ENCODE measurements around the gene CES4A.

DNA sequence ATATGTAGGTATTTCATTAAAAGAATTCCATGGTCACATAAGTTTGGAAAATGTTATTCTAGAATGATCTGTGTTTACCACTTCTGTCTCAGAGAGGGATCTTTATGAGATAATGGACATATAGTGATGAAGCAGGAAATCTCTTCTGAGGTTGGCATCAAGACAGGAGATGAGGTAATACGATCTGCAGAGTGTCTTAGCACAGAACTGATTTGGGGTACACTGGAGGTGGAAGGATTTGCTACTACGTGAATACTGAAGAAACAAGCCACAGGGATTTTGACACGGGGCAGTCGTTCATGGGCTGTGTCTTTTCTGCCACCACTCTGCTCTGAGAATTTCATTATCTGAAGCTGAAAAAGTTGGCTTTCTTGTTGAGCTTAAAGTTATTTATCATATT is 46.1 kb downstream of the CES4A start:
- TF ChIP-seq, protein P1, sequence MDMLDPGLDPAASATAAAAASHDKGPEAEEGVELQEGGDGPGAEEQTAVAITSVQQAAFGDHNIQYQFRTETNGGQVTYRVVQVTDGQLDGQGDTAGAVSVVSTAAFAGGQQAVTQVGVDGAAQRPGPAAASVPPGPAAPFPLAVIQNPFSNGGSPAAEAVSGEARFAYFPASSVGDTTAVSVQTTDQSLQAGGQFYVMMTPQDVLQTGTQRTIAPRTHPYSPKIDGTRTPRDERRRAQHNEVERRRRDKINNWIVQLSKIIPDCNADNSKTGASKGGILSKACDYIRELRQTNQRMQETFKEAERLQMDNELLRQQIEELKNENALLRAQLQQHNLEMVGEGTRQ (IDR thresholded peaks at IDR 0.05; ENCODE audit: borderline replicate concordance, low read depth, low read length): no peak
- TF ChIP-seq, protein P2, sequence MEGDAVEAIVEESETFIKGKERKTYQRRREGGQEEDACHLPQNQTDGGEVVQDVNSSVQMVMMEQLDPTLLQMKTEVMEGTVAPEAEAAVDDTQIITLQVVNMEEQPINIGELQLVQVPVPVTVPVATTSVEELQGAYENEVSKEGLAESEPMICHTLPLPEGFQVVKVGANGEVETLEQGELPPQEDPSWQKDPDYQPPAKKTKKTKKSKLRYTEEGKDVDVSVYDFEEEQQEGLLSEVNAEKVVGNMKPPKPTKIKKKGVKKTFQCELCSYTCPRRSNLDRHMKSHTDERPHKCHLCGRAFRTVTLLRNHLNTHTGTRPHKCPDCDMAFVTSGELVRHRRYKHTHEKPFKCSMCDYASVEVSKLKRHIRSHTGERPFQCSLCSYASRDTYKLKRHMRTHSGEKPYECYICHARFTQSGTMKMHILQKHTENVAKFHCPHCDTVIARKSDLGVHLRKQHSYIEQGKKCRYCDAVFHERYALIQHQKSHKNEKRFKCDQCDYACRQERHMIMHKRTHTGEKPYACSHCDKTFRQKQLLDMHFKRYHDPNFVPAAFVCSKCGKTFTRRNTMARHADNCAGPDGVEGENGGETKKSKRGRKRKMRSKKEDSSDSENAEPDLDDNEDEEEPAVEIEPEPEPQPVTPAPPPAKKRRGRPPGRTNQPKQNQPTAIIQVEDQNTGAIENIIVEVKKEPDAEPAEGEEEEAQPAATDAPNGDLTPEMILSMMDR (IDR thresholded peaks at IDR 0.05): no peak
- TF ChIP-seq NFIC (IDR thresholded peaks at IDR 0.05; ENCODE audit: borderline replicate concordance) (no peak; the same call in 1 of the 2 replicates), TAF1 (IDR thresholded peaks at IDR 0.05; ENCODE audit: borderline replicate concordance, low read depth, low read length) (no peak), GABPA (IDR thresholded peaks at IDR 0.05; ENCODE audit: low read depth) (no peak), EP300 (IDR thresholded peaks at IDR 0.05; ENCODE audit: borderline replicate concordance in 1 of 2, low read depth in 1 of 2, low read length in 1 of 2) (no peak), JUND (IDR thresholded peaks at IDR 0.05) (no peak), POLR2AphosphoS5 (IDR thresholded peaks at IDR 0.05; ENCODE audit: low read depth, low read length) (no peak), TEAD4 (IDR thresholded peaks at IDR 0.05; ENCODE audit: borderline replicate concordance, insufficient read depth) (no peak), RAD21 (IDR thresholded peaks at IDR 0.05; ENCODE audit: low read length) (no peak), CHD2 (IDR thresholded peaks at IDR 0.05; ENCODE audit: low read length, partially characterized antibody) (no peak)
- TF ChIP-seq, protein P3, sequence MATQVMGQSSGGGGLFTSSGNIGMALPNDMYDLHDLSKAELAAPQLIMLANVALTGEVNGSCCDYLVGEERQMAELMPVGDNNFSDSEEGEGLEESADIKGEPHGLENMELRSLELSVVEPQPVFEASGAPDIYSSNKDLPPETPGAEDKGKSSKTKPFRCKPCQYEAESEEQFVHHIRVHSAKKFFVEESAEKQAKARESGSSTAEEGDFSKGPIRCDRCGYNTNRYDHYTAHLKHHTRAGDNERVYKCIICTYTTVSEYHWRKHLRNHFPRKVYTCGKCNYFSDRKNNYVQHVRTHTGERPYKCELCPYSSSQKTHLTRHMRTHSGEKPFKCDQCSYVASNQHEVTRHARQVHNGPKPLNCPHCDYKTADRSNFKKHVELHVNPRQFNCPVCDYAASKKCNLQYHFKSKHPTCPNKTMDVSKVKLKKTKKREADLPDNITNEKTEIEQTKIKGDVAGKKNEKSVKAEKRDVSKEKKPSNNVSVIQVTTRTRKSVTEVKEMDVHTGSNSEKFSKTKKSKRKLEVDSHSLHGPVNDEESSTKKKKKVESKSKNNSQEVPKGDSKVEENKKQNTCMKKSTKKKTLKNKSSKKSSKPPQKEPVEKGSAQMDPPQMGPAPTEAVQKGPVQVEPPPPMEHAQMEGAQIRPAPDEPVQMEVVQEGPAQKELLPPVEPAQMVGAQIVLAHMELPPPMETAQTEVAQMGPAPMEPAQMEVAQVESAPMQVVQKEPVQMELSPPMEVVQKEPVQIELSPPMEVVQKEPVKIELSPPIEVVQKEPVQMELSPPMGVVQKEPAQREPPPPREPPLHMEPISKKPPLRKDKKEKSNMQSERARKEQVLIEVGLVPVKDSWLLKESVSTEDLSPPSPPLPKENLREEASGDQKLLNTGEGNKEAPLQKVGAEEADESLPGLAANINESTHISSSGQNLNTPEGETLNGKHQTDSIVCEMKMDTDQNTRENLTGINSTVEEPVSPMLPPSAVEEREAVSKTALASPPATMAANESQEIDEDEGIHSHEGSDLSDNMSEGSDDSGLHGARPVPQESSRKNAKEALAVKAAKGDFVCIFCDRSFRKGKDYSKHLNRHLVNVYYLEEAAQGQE (IDR thresholded peaks at IDR 0.05; ENCODE audit: low read depth, low read length): no peak
